SK-N-SH treated with all-trans-retinoic acid at 6 μM for 48 hours (cell line): ENCODE measurements around the gene KANK3.

Experiments
- ATAC-seq: fragments of 200-7000 bp; cut with Tn5 transposase; 3 replicates; pipeline ENCODE4 v1.9.1; 2020; ENCODE audit warnings: mild to moderate bottlenecking, moderate library complexity
- ARNTL ChIP-seq: fragments of 450-650 bp; formaldehyde crosslinking; IDR thresholded peaks from 2 replicates; pipeline ENCODE4 v1.5.0; 2020; ENCODE audit warnings: low read depth, mild to moderate bottlenecking, moderate library complexity, borderline replicate concordance
- BACH2 ChIP-seq: fragments of 250-450 bp; sonication (Bioruptor Pico); IDR thresholded peaks from 2 replicates; pipeline ENCODE4 v1.9.0; 2021; ENCODE audit warnings: mild to moderate bottlenecking, borderline replicate concordance
- CREB5 ChIP-seq: fragments of 250-450 bp; sonication (Bioruptor Pico); IDR thresholded peaks from 2 replicates; pipeline ENCODE4 v1.5.1; 2020; ENCODE audit warnings: low read depth, mild to moderate bottlenecking, moderate library complexity
- CSDC2 ChIP-seq: fragments of 250-450 bp; sonication (Bioruptor Pico); IDR thresholded peaks from 2 replicates; pipeline ENCODE4 v1.5.0; 2020; ENCODE audit warnings: mild to moderate bottlenecking, moderate library complexity
- CSRNP3 ChIP-seq: fragments of 250-450 bp; sonication (Bioruptor Pico); IDR thresholded peaks from 2 replicates; pipeline ENCODE4 v1.5.1; 2021; ENCODE audit warnings: mild to moderate bottlenecking, moderate library complexity
- ESRRG ChIP-seq: fragments of 250-450 bp; sonication (Bioruptor Pico); IDR thresholded peaks from 2 replicates; pipeline ENCODE4 v1.6.1; 2021; ENCODE audit warnings: mild to moderate bottlenecking
- GLIS3 ChIP-seq: fragments of 250-450 bp; sonication (Bioruptor Pico); IDR thresholded peaks from 2 replicates; pipeline ENCODE4 v1.5.0; 2020; ENCODE audit warnings: mild to moderate bottlenecking, moderate library complexity
- PATZ1 ChIP-seq: fragments of 250-450 bp; sonication (Bioruptor Pico); IDR thresholded peaks from 2 replicates; pipeline ENCODE4 v1.8.0; 2020; ENCODE audit warnings: mild to moderate bottlenecking, moderate library complexity, borderline replicate concordance
- POU6F1 ChIP-seq: fragments of 250-450 bp; sonication (Bioruptor Pico); IDR thresholded peaks from 2 replicates; pipeline ENCODE4 v1.8.0; 2021; ENCODE audit warnings: low read depth, mild to moderate bottlenecking, moderate library complexity, borderline replicate concordance
- PPARA ChIP-seq: fragments of 250-450 bp; sonication (Bioruptor Pico); IDR thresholded peaks from 2 replicates; pipeline ENCODE4 v1.5.0; 2020; ENCODE audit warnings: mild to moderate bottlenecking, borderline replicate concordance
- RARB ChIP-seq: fragments of 250-450 bp; sonication (Bioruptor Pico); IDR thresholded peaks from 2 replicates; pipeline ENCODE4 v1.8.0; 2021; ENCODE audit warnings: mild to moderate bottlenecking, moderate library complexity
- SNAI2 ChIP-seq: fragments of 250-450 bp; sonication (Bioruptor Pico); IDR thresholded peaks from 2 replicates; pipeline ENCODE4 v1.5.0; 2020; ENCODE audit warnings: mild to moderate bottlenecking, moderate library complexity
- TCF4 ChIP-seq: fragments of 250-450 bp; sonication (Bioruptor Pico); IDR thresholded peaks from 2 replicates; pipeline ENCODE4 v1.8.0; 2021; ENCODE audit warnings: mild to moderate bottlenecking, moderate library complexity, borderline replicate concordance
- TOX ChIP-seq: fragments of 250-450 bp; sonication (Bioruptor Pico); IDR thresholded peaks from 2 replicates; pipeline ENCODE4 v1.8.0; 2021; ENCODE audit warnings: mild to moderate bottlenecking, moderate library complexity, borderline replicate concordance
- TSHZ2 ChIP-seq: fragments of 250-450 bp; sonication (Bioruptor Pico); IDR thresholded peaks from 2 replicates; pipeline ENCODE4 v1.5.0; 2020; ENCODE audit warnings: mild to moderate bottlenecking, moderate library complexity
- ZC3H10 ChIP-seq: fragments of 250-450 bp; sonication (Bioruptor Pico); IDR thresholded peaks from 2 replicates; pipeline ENCODE4 v1.5.1; 2021; ENCODE audit warnings: mild to moderate bottlenecking, moderate library complexity
- ZFP3 ChIP-seq: fragments of 250-450 bp; sonication (Bioruptor Pico); IDR thresholded peaks from 2 replicates; pipeline ENCODE4 v1.5.0; 2020; ENCODE audit warnings: mild to moderate bottlenecking, moderate library complexity
- ZFP30 ChIP-seq: fragments of 450-650 bp; formaldehyde crosslinking; IDR thresholded peaks from 2 replicates; pipeline ENCODE4 v1.5.0; 2022; ENCODE audit warnings: mild to moderate bottlenecking, moderate library complexity
- ZNF565 ChIP-seq: fragments of 450-650 bp; formaldehyde crosslinking; conservative IDR thresholded peaks from 2 replicates; pipeline ENCODE4 v1.5.0; 2020; ENCODE audit warnings: low read depth, mild to moderate bottlenecking, moderate library complexity
- ZNF70 ChIP-seq: fragments of 450-650 bp; formaldehyde crosslinking; IDR thresholded peaks from 2 replicates; pipeline ENCODE4 v1.5.0; 2020; ENCODE audit warnings: mild to moderate bottlenecking, moderate library complexity

Gene KANK3

GRCh38 chr19:8390617-8390981 lies 47.5 kb upstream of the KANK3 start (continued):
- TF ChIP-seq CSRNP3 (CRISPR knock-in tag) (no peak), SNAI2 (CRISPR knock-in tag) (no peak), PPARA (CRISPR knock-in tag) (no peak), GLIS3 (CRISPR knock-in tag) (no peak), CSDC2 (CRISPR knock-in tag) (no peak), ZFP30 (CRISPR knock-in tag) (no peak), ZNF565 (CRISPR knock-in tag) (no peak)

- TF ChIP-seq ZNF565 (CRISPR knock-in tag), result 0 out of 2 replicates have a peak, but pooled peaks have one; percentile 52
- TF ChIP-seq CREB5, result peak; percentile 94
- TF ChIP-seq ZNF70, result no peak
- TF ChIP-seq TCF4 (CRISPR knock-in tag), result no peak
- peak; percentile 95 for TF ChIP-seq TSHZ2
- peak; percentile 89; the same call in 1 of the 2 replicates for TF ChIP-seq BACH2 (CRISPR knock-in tag)
- TF ChIP-seq ZFP3, result peak; percentile 71; the same call in 1 of the 2 replicates
- no peak for TF ChIP-seq POU6F1
- peak; percentile 98 for TF ChIP-seq CSDC2 (CRISPR knock-in tag)
- no peak for TF ChIP-seq PATZ1 (CRISPR knock-in tag)
- no peak; the same call in 1 of the 2 replicates for TF ChIP-seq ZFP30 (CRISPR knock-in tag)
- TF ChIP-seq CSRNP3 (CRISPR knock-in tag), result no peak
- peak; percentile 23; the same call in 1 of the 2 replicates for TF ChIP-seq ESRRG (CRISPR knock-in tag)
- TF ChIP-seq ZC3H10 (CRISPR knock-in tag), result no peak
- TF ChIP-seq GLIS3 (CRISPR knock-in tag), result no peak
- no peak; the same call in none of the 2 replicates for TF ChIP-seq SNAI2 (CRISPR knock-in tag)
- no peak for TF ChIP-seq RARB (CRISPR knock-in tag)
- TF ChIP-seq TOX (CRISPR knock-in tag), result no peak
- TF ChIP-seq PPARA (CRISPR knock-in tag), result peak; percentile 95; the same call in 1 of the 2 replicates
- TF ChIP-seq ARNTL, result no peak
- TF ChIP-seq, all 23 proteins: peak for 8
- ATAC-seq, result peak; percentile 98
Observed at GRCh38 chr19:8389891-8390616, 47.0 kb upstream of the KANK3 start, which contains the start of gene RAB11B. RAB11B (plus strand) TSS chr19:8390360; CDS start chr19:8390417, 57 bp downstream.
